HG03175 (cell line): Measurements from ENCODE around the gene SCRN1.
A peak's percentile ranks its signal among the peaks of the same experiment; 100 is the strongest.

ENCODE experiments used
- ATAC-seq: cut with Tn5 transposase; IDR thresholded peaks from one replicate; pipeline ENCODE4 v1.9.1; 2021; ENCODE audit warnings: mild to moderate bottlenecking, moderate library complexity; ENCODE audit not compliant: unreplicated experiment

The SCRN1 gene

GRCh38 chr7:30010021-30010420 is 20.4 kb upstream of the SCRN1 start:
- ATAC-seq, result no peak

- no peak for ATAC-seq
These were observed 15.9 kb upstream of the SCRN1 start for GRCh38 chr7:30005464-30005863.

GRCh38 chr7:30003098-30003497 is 13.5 kb upstream of the SCRN1 start:
- ATAC-seq, result no peak

GRCh38 chr7:30001998-30002397 is 12.4 kb upstream of the SCRN1 start:
- no peak for ATAC-seq

GRCh38 chr7:29998489-29998888 is 8.9 kb upstream of the SCRN1 start:
- no peak for ATAC-seq

GRCh38 chr7:29996321-29996720 is 6.7 kb upstream of the SCRN1 start:
- ATAC-seq, result no peak

GRCh38 chr7:29995652-29996051 is 6.1 kb upstream of the SCRN1 start:
- ATAC-seq, result no peak

- no peak for ATAC-seq
These were observed 3.5 kb upstream of the SCRN1 start for GRCh38 chr7:29993140-29993539.

- ATAC-seq, result no peak
These were observed 2.3 kb upstream of the SCRN1 start for GRCh38 chr7:29991937-29992336.

- no peak for ATAC-seq
These were observed 1.3 kb upstream of the SCRN1 start for GRCh38 chr7:29990931-29991330.

- peak; percentile 43 for ATAC-seq
These were observed 961 bp downstream of the SCRN1 start for GRCh38 chr7:29988424-29989256.

- ATAC-seq, result no peak
These were observed 1.7 kb downstream of the SCRN1 start for GRCh38 chr7:29987811-29988317.

- ATAC-seq, result no peak
These were observed 2.5 kb downstream of the SCRN1 start for GRCh38 chr7:29987083-29987482.

- no peak for ATAC-seq
These were observed 9.4 kb downstream of the SCRN1 start for GRCh38 chr7:29980151-29980550.

- no peak for ATAC-seq
These were observed 11.5 kb downstream of the SCRN1 start for GRCh38 chr7:29977886-29978651.

GRCh38 chr7:29976673-29977415 is 12.8 kb downstream of the SCRN1 start:
- ATAC-seq, result no peak

- no peak for ATAC-seq
These were observed 13.3 kb downstream of the SCRN1 start for GRCh38 chr7:29976266-29976665.

- ATAC-seq, result no peak
These were observed 14.0 kb downstream of the SCRN1 start for GRCh38 chr7:29975561-29975960.

GRCh38 chr7:29974286-29974685 is 15.3 kb downstream of the SCRN1 start:
- no peak for ATAC-seq

GRCh38 chr7:29972315-29972669 is 17.3 kb downstream of the SCRN1 start:
- ATAC-seq, result no peak

GRCh38 chr7:29971566-29972314 is 17.9 kb downstream of the SCRN1 start:
- ATAC-seq, result no peak
